AG08396 (cell line): ENCODE results near the gene TSC2.
"Not testable (repeated sequence)": the region's sequence is repeated elsewhere in the genome, so short reads cannot be mapped to it uniquely, and the experiment has no call there.

Experiments used
- DNase-seq: peaks from one replicate; pipeline ENCODE4 v3.0.0; 2012; ENCODE audit warnings: low spot score, mixed read lengths

TSC2 gene

DNA sequence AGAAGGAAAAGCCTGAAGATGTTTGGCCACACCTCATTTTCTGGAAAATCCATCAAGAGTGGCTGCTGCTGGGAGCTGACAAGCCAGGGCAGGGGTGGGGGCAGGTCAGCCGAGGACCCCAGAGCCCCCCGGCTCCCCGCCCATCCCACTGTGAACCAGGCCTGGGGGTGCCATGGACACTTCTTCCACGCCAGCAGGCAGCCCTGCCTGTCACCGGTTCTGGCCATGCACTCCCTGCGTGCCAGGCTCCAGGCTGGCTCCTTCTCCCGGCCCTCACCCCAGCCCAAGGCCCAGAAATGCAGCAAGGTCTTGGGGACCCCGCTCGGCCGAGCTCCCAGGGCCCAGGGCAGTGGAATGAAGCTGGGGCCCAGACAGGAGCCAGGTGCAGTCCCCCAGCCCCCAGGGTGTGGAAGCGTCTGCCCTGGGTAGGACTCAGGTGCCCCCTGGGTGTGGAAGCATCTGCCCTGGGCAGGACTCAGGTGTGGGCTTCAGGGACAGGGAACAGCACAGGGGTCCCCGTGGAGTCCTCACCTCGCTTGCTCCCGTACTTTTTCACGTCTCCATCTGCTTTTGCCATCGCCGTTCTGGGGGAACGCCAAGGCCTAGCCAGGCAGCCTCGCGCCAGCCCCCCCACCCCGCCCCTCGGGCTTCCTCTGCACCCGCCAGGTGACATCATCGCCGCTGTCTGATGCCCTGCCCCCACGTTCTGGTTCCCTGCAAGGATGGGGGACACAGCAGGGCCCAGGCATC lies 75.3 kb downstream of the TSC2 start:
- DNase-seq, result not testable (repeated sequence)

DNA sequence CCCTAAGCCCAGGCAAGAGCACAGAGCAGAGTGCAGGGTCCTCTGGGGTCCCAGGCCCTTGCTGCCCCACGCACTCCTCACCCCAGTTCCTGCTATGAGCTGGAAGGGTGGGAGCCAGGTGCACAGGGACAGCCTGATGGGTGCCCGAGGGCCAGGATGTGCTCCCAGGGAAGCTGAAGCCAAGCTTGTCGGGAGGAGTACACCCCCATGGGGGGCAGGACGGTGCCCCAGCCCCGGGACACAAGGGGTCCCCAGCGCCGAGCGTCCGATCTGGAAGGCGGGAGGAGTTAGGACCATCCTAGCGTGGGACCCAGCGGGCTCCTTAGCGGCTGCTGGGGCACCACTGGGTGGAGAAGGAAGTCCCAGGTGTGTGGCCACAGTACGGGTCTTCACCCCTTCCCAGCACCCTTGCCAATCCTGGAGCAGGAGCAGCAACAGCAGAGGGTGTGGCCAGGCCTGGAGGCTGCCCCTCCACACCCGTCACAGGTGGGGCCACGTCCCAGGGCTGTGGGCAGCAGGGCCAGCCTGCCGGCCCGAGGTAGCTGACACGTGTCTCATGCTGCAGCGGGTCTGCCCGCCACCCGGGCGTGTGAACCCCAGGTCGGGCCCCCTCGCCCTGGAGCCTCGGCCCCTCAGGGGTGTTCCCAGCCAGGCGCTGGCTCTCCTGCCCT lies 76.1 kb downstream of the TSC2 start:
- not testable (repeated sequence) for DNase-seq

DNA sequence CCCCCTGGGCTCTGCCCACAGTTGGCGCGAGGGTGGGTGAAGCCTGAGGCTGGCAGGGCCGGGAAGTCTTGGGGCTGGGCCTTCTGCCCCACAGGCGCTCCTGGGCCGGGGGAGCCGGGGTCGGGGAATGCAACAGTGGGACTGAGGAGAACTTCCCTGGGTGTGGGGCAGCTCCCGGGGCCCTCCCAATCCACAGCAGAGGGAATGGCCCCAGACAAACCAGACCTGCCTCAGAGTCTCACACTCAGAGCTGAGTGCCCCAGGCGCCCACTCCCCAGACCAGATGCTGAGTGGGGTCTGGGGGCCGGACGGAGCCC lies 76.5 kb downstream of the TSC2 start:
- DNase-seq, result not testable (repeated sequence)

DNA sequence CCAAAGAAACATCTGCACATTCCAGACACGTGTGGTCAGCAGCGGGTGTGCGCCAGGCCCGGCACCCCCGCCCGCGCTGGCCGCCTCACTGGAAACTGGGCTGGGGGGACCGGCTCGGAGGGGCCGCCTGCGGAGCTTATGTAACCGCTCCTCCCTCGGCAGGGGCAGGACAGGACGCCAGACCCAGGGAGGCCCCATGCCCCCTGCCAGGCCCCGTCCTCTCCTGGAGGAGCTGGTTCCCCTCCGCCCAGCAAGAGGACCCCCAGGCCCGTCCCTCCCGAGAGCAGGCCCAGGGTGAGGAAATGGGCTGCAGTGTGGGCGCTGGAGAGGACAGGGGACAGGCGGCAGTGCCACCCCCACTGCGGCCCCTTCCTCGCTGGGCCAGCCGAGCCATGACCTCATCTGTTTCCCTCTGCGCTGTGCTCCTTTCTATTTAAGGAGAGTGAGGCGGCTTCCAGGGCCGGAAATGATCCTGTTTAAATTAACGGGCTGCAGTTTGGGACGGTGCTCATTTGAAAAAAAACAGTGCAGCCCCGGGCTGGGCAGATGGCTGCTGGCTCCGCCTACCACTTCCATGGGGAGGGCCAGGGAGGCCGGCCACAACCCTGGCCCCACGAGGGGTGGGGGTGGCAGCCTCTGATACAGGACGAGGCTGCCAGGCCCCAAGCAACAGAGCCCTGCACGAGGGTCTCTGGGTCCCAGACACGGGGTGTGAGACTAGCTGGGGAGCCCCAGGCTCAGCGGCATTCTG lies 77.1 kb downstream of the TSC2 start:
- peak; percentile 36 for DNase-seq

DNA sequence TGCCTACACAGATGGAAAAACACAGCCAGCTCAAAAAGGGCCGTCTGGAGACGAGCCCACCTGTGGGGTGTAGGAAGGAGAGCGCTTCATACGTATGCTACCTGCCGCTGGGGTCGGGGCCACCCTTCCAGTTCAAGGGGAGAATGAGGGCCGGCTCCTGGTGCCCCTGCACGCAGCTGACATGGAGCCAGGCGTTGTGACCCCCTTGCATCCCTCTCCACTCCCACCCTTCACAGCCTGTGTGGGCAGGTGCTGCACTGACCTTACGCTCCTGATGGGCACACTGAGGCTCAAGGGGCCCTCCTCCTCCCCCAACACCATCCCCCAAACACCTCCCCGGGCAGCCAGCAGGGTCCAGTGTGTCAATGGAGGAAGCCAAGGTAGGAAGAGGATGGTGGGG lies 77.8 kb downstream of the TSC2 start:
- DNase-seq, result not testable (repeated sequence)

DNA sequence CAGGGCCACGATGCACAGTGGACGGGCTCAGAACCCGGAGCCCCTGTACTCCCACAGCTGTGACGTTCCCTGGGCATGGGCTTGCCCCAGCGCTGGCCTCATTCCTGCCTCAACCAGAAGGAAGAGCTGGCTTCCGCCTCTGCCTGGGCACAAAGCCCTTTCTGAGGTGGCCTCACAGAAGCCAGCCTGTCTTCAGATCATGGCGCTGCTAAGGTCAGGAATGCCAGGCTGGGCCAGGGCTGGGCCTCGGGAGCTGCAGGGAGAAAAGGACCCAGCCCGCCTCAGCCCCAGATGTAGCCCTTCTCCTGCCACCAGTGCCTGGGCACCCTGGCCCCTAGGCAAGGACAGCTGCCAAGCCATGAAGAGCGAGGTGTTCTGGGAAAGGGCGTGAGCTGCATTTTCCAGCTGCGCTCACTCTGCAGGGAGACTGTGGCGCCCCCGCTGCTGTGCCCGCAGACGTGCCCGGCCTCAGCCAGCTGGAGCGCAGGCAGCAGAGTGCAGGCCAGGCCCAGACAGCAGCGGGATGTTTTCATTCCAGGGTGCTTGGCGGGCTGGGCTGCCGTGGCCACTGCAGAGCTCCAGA lies 78.5 kb downstream of the TSC2 start:
- not testable (repeated sequence) for DNase-seq

DNA sequence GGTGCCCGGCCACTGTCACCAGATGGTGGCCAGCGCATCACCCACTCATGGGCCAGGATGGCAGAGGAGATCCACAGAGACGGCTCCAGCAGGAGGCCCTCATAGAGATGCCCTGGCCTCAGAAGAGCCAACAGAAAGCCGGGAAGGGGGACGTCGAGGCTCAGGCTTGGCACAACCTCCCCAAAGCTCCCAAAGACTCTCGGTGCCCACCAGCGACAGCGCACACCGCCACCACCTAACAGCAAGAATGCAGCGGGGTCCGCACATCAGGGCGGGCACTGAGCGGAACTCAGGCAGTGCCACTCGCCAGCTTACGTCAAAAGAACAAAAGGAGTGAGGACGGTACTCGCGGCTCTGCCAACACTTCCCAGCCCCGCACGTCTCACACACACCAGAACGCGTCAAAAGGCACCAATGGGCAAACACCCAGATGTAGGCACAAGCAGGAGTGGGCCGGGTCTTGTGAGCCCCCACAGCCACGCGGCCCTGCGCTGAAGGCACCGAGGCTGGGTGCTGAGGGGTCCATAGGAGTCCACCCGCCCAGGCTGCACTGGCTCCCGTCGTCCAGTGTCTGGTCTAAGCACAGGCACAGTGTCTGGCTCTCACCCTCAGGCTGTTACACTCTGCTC lies 79.3 kb downstream of the TSC2 start:
- DNase-seq, result not testable (repeated sequence)

DNA sequence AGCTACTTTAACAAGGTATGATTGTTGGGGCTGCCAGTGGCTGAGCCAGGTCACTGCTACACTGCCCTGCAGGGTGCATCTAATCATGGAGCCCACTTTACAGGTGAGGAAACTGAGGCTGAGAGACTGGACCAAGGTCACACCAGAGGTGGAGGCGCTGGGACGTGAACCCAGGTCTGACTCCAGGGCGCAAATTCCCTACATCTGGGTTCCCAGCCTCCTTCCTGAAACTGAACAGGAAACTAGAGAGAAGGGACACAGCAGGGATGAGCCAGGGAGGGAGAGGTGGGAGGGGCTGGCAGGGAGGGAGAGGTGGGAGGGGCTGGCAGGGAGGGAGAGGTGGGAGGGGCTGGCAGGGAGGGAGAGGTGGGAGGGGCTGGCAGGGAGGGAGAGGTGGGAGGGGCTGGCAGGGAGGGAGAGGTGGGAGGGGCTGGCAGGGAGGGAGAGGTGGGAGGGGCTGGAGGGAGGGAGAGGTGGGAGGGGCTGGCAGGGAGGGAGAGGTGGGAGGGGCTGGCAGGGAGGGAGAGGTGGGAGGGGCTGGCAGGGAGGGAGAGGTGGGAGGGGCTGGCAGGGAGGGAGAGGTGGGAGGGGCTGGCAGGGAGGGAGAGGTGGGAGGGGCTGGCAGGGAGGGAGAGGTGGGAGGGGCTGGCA lies 80.0 kb downstream of the TSC2 start:
- DNase-seq, result not testable (repeated sequence)

DNA sequence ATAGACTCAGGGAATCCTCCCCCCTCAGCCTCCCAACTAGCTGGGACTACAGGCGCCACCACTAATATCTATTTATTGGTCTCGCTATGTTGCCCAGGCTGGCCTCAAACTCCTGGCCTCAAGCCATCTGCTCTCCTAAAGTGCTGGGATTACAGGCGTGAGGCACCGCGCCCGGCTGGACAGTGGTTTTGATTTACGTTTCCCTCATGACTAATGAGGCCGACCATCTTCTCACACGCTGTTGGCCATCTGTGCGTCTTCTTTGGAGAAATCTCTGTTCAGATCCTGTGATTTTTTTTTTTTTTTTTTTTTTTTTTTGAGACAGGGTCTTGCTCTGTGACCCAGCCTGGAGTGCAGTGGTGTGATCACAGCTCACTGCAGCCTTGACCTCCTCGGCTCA lies 81.5 kb downstream of the TSC2 start:
- DNase-seq, result not testable (repeated sequence)

DNA sequence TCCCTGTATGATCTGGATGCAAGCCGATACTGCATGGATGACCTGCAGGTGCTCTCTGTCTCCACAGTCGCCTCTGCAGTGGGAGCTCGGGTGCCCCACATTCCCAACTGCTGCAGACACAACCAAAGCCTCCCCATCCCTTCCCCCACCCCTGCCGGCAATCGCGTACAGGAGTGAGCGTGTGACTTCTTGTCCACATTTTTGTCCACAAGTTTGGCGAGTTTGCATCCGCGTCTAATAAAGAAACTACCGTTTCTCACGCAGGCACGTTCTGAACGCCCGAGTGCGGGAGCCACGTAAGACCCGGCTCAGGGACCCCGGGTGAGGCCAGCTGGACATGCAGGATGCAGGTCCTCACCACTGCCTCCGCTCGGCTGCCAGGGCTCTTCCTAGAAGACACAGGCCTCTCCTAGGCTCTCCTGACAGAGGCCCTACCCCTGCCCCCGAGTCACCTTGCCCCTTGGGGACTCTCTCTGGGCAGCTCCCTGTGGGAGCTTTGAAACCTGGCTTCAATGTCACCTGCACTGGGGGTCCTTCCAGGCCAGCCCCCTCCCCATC lies 82.2 kb downstream of the TSC2 start:
- DNase-seq, result not testable (repeated sequence)

DNA sequence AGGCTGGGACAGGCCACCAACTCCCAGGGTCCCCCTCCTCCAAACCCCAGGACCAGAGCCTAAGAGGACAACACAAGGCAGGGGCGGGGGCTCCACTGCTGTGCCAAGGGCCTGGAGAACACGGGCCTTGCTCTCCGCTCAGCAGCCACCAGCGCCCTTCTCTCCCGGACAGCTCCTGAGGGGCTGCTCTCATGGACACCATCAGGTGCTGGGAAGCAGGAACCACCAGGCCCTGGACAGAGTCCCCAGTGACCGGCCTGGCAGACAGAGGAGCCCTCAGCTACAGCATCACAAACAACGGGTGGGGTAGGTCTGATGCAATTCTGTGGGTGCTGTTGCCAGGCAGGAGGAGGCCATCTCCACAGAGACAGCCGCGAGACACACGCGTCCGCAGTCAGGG lies 86.0 kb downstream of the TSC2 start:
- DNase-seq, result not testable (repeated sequence)

DNA sequence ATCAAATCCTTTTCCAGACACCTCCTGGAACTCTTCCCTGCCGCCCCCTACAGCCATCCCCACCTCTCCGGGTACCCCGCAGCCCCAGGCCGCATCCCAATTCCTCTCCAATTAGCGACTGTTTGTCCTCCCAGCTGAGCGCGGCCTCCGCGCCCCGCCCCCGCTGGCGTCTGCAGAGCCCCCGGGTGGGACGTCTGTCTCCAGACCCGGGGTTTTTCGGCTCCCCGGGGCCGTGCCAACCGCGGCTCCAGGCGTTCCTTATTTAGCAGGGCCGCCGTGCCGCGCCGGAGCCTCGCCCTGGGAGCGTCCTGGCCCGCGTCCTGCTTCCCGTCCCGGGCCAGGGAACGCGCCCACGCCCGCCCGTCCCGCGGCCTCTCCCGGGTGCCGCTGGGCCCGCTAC lies 87.3 kb downstream of the TSC2 start:
- not testable (repeated sequence) for DNase-seq

DNA sequence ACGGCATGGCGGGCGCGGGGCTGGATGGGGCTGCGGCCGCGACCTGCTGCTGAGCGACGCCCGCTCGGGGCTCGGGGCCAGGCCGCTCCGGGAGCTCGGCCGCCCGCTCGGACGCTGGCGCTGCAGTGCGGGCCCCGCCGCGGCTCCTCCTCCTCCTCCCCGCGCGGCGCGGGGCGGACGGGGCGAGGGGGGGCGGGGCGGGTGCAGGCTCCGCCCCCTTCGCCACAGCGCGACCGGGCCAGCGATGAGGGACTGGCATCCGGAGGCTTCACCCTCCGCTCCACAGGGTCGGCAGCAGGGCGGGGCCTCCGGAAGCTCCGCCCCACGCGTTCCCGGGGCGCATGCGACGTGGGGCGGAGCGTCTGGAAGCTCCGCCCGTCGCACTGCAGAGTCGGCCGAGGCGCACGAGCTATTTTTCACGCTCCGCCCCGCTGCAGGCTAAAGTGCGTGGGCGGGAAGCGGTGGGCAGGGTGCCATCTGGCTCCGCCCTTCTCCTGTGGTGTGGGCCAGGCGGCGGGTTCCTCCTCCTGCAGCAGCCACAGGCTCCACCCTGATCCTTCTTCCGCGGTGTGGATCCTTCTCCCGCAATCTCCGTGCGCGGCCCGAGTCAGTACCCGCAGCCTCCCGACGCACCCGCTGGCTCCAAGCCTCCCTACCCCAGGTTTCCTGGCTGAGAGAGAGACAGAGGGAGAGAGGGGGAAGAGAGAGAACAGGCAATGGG lies 88.1 kb downstream of the TSC2 start, which contains the start of gene PKD1:
TSS of gene PKD1 (minus strand) at position 129 of the 721 bp plus-strand sequence. CDS start 209 bp downstream, outside the sequence.
- peak; percentile 55 for DNase-seq
